ENCODE measurements around the gene DLGAP1. TPM values are rescaled to one million over a fixed set of nuclear protein-coding genes. Genes with fewer than 3 reads are reported as not detected.

Gene DLGAP1
- total RNA-seq, 3 donors from 2014 or later (not counting 1 experiment from before 2014, with no cell fraction given): not detected

- H3K4me3 Mint-ChIP-seq: no peak overlapping the region
- DNase-seq (no peak), ATAC-seq (no peak)
- no peaks in the 10 kb centered on the region for H3K4me1 Mint-ChIP-seq
- no peaks in the 10 kb centered on the region for H3K36me3 ChIP-seq (ENCODE audit: control insufficient read depth, insufficient read depth, low read length)
- no peak for TF ChIP-seq CTCF (IDR thresholded peaks at IDR 0.05)
- no peak overlapping the region for H3K27ac ChIP-seq (ENCODE audit: low read length)
- no peaks in the 10 kb centered on the region for H3K9me3 ChIP-seq (ENCODE audit: control insufficient read depth, insufficient read depth, low read length)
- no peaks in the 10 kb centered on the region for H3K36me3 Mint-ChIP-seq
- H3K4me1 ChIP-seq (ENCODE audit: control insufficient read depth, insufficient read depth, low read length): no peaks in the 10 kb centered on the region
- H3K9me3 Mint-ChIP-seq: no peaks in the 10 kb centered on the region
- no peaks in the 10 kb centered on the region for H3K27me3 Mint-ChIP-seq (ENCODE audit: low read depth in 2 of 2)
- H3K4me3 ChIP-seq (ENCODE audit: low read length): no peak overlapping the region
- 84% methylated on average over 4 of the region's 4 CpGs for WGBS (ENCODE audit: insufficient coverage)
- intact Hi-C loops (cut with micrococcal nuclease): no loop called here
- H3K27me3 ChIP-seq (ENCODE audit: control insufficient read depth, insufficient read depth, low read length): no peaks in the 10 kb centered on the region
- H3K27ac Mint-ChIP-seq: no peak overlapping the region
Measured at GRCh38 chr18:3806656-3807055, 648.5 kb downstream of the DLGAP1 start.

GRCh38 chr18:3804336-3804735 lies 650.8 kb downstream of the DLGAP1 start:
- no peak overlapping the region for H3K4me3 ChIP-seq (ENCODE audit: low read length)
- DNase-seq: no peak
- Mint-ChIP-seq H3K27ac (no peak overlapping the region), H3K27me3 (ENCODE audit: low read depth in 2 of 2) (peaks cover 4 to 7% of the 10 kb centered on the region in 2 donors), H3K4me1 (no peaks in the 10 kb centered on the region), H3K9me3 (no peaks in the 10 kb centered on the region), H3K36me3 (no peaks in the 10 kb centered on the region), H3K4me3 (no peak overlapping the region)
- 98% methylated on average over 4 of the region's 4 CpGs for WGBS (ENCODE audit: insufficient coverage)
- ATAC-seq: no peak
- TF ChIP-seq CTCF (IDR thresholded peaks at IDR 0.05): no peak
- intact Hi-C loops (cut with micrococcal nuclease): no loop called here
- no peaks in the 10 kb centered on the region for H3K27me3 ChIP-seq (ENCODE audit: control insufficient read depth, insufficient read depth, low read length)
- H3K4me1 ChIP-seq (ENCODE audit: control insufficient read depth, insufficient read depth, low read length): no peaks in the 10 kb centered on the region
- no peak overlapping the region for H3K27ac ChIP-seq (ENCODE audit: low read length)
- H3K36me3 ChIP-seq (ENCODE audit: control insufficient read depth, insufficient read depth, low read length): no peaks in the 10 kb centered on the region
- no peaks in the 10 kb centered on the region for H3K9me3 ChIP-seq (ENCODE audit: control insufficient read depth, insufficient read depth, low read length)

GRCh38 chr18:3803350-3803749 lies 651.8 kb downstream of the DLGAP1 start:
- Mint-ChIP-seq H3K36me3 (no peaks in the 10 kb centered on the region), H3K27me3 (ENCODE audit: low read depth in 2 of 2) (peaks cover 4 to 7% of the 10 kb centered on the region in 2 donors), H3K4me3 (no peak overlapping the region), H3K4me1 (no peaks in the 10 kb centered on the region), H3K27ac (no peak overlapping the region), H3K9me3 (no peaks in the 10 kb centered on the region)
- H3K27ac ChIP-seq (ENCODE audit: low read length): no peak overlapping the region
- intact Hi-C loops (cut with micrococcal nuclease): no loop called here
- H3K36me3 ChIP-seq (ENCODE audit: control insufficient read depth, insufficient read depth, low read length): no peaks in the 10 kb centered on the region
- TF ChIP-seq CTCF (IDR thresholded peaks at IDR 0.05): no peak
- no peak for ATAC-seq
- DNase-seq: no peak
- no peaks in the 10 kb centered on the region for H3K4me1 ChIP-seq (ENCODE audit: control insufficient read depth, insufficient read depth, low read length)
- H3K4me3 ChIP-seq (ENCODE audit: low read length): no peak overlapping the region
- WGBS (ENCODE audit: insufficient coverage): 85% methylated on average over 4 of the region's 4 CpGs
- no peaks in the 10 kb centered on the region for H3K27me3 ChIP-seq (ENCODE audit: control insufficient read depth, insufficient read depth, low read length)
- H3K9me3 ChIP-seq (ENCODE audit: control insufficient read depth, insufficient read depth, low read length): no peaks in the 10 kb centered on the region

GRCh38 chr18:3799515-3799914 lies 655.6 kb downstream of the DLGAP1 start:
- intact Hi-C loops (cut with micrococcal nuclease): no loop called here
- H3K9me3 ChIP-seq (ENCODE audit: control insufficient read depth, insufficient read depth, low read length): no peaks in the 10 kb centered on the region
- 92% methylated on average over 2 of the region's 4 CpGs for WGBS (ENCODE audit: insufficient coverage)
- DNase-seq: no peak
- H3K36me3 Mint-ChIP-seq: no peaks in the 10 kb centered on the region
- H3K27me3 Mint-ChIP-seq (ENCODE audit: low read depth in 2 of 2): peaks cover 4 to 7% of the 10 kb centered on the region in 2 donors
- no peak overlapping the region for H3K27ac Mint-ChIP-seq
- no peaks in the 10 kb centered on the region for H3K4me1 ChIP-seq (ENCODE audit: control insufficient read depth, insufficient read depth, low read length)
- no peak overlapping the region for H3K27ac ChIP-seq (ENCODE audit: low read length)
- H3K4me1 Mint-ChIP-seq: no peaks in the 10 kb centered on the region
- no peaks in the 10 kb centered on the region for H3K9me3 Mint-ChIP-seq
- no peak for TF ChIP-seq CTCF (IDR thresholded peaks at IDR 0.05)
- H3K27me3 ChIP-seq (ENCODE audit: control insufficient read depth, insufficient read depth, low read length): no peaks in the 10 kb centered on the region
- ATAC-seq: no peak
- H3K4me3 Mint-ChIP-seq: no peak overlapping the region
- H3K4me3 ChIP-seq (ENCODE audit: low read length): no peak overlapping the region
- no peaks in the 10 kb centered on the region for H3K36me3 ChIP-seq (ENCODE audit: control insufficient read depth, insufficient read depth, low read length)
